ENCODE measurements around the gene FAR2. TPM values are rescaled to one million over a fixed set of nuclear protein-coding genes. Genes with fewer than 3 reads are reported as not detected.
A peak's percentile ranks its signal among the peaks of the same experiment; 100 is the strongest.

The FAR2 gene
- total RNA-seq, 1 donor from 2014 or later: 30.7 TPM

GRCh38 chr12:29204521-29204920 lies 55.4 kb downstream of the FAR2 start:
- no peak for DNase-seq

DNA sequence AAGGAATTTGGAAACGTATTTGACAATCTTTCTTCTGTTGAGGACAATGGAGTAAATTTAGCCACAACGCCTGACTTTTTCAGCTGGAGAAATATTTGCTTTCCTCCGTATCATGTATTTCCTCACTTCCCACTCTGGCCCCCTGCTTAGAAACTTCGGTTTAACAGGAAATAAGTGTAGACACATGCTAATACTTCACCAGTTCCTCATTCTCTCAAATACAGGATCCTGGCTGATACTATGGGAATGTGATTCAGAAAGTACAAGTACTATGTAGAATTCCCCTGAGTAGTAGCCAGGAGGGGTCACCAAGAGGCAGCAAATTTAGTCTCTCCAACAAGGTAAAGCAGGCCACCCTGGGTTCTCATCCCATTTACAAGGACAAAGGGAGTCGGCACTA lies 58.0 kb downstream of the FAR2 start:
- no peak for DNase-seq

DNA sequence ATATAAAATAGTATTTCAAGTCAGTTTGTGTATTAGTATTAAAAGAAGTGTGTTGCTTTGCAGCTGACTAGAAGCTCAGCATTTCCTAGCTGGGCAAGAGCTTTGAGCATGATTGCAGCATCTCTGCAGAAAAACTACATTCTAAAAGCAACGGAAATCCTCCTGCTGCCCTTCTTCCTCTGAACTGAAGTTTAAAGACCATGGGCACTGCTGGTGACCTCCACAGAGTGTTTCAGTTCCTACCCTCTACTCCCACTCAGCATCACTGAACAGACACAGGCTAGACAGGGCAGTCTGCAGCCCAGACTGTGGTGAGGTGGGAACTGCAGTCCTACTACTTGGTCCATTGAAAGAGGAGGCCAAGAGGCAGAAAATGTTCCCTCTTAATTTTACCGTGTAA lies 59.0 kb downstream of the FAR2 start:
- DNase-seq: no peak

- DNase-seq: no peak
These were observed 60.0 kb downstream of the FAR2 start for GRCh38 chr12:29208936-29209701.

DNA sequence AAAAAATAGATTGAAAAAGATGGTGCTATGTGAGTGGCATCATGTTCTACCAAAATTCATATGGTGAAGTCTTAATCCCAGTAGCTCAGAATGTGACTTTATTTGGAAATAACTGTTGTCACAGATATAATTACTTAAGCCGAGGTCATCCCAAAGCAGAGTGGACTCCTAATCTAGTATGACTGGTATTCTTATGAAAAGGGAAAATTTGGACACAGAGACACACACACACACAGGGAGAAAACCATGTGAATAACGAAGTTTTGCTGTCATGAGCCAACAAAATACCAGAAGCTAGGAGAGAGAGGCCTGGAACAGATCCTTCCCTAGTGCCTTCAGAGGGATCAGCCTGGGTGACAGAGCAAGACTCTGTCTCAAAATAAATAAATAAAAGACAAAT lies 62.6 kb downstream of the FAR2 start:
- no peak for DNase-seq

DNA sequence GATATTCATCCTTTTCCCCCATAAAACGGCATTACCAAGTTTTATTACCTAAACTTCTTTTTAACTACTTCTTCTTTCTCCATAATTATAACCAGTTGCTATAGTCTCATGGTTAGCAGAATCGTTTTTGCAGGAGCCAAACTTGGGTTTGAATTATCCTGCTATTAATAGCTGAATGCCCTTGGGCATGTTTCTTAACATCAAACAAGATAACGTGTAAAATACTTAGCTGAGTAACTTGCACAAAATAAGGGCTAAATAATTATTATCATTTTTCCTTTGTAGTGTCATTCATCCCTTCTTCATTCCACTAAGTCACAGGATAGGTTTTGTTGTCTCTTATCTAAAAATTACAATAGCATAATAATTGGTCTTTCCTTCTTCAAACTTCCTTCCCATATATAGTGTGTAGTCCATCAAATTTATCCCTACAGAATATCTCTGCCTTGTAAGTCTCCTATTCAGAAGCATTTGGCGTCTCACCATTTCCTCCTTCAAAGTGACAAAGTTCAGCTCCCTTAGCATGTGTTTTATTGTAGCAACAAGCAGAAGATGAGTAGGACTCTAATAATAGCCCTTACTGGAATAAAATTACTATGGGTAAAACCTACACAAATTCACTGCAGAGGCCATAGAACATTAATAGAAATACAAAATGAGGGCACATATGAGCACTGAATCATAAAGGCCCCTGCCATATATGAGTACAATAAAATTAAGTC lies 63.8 kb downstream of the FAR2 start:
- no peak for DNase-seq

- DNase-seq: no peak
These were observed 67.2 kb downstream of the FAR2 start for GRCh38 chr12:29216266-29216665.

GRCh38 chr12:29216797-29217575 lies 67.9 kb downstream of the FAR2 start:
- DNase-seq: peak; percentile 24

DNA sequence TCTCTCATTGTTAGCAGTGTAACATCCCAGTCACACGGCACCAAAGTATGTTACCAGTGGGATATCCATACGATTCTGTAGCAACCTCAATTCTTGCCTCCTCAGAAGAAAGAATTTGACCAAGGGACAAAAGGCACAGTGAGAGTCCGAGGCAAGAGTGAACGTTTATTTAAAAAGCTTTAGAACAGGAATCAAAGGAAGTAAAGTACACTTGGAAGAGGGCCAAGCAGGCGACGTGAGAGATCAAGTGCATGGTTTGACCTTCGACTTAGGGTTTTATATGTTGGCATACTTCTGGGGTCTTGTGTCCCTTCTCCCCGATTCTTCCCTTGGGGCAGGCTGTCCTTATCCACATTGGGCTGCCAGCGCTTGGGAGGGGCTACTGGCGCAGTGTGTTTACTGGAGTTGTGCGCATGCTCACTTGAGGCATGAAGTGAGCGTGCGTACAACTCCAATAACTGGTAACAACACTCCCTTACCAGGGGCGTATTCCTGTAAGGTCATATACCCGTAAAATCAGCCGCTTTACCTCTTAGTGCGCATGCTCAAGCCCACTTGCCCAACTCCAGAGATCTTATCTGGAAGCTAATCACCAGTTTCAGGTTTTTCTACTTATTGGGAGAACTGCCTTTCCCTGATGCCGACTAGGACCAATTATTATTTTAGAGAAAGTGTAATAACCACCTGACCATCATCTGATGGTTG lies 71.7 kb downstream of the FAR2 start:
- no peak for DNase-seq

GRCh38 chr12:29222200-29222599 lies 73.1 kb downstream of the FAR2 start:
- no peak for DNase-seq

DNA sequence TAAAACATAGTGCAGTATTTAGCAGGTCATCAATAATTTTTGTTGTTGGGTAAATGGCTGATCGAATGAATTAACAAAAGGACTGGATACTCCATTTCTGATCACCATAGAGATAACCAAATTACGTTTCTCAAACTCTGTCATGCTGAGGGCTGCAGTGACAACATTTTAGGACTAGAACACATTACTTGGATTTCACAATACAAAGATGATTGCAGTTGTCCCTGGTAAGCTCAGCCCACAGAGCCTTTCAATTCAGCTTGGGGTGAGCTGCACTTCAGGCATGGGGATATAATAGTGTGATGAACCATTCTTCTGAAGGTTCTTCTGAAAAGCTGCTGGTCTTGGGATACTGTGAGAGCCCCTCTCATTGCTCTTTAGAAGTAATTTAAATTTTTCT lies 74.3 kb downstream of the FAR2 start:
- DNase-seq: no peak

DNA sequence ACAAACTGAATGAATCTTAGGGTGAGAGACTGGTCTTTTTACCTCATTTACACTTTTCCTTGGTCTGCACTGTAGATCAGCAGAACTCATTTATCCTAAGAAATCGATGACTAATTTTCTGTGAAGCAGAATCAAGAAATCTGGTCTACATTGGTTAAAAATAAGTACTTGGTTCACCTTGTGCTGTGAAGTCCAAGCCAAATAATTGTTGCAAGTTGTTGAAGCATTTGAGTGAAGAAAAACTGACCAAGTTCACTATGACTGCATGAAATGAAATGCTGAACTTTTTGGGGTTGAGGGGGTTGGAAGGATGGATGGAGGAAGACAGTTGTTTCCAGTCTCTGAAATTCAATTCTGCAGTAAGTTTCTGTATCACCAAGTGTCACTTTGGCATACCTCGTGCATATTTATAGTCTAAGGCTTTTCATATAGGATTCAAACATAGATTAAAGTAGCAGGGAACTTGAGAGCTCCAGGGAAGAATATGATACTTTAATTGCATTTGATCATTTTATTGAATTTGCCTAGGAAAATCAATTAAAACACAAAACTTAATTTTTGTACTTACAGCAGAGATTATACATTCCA lies 75.0 kb downstream of the FAR2 start:
- DNase-seq: no peak

DNA sequence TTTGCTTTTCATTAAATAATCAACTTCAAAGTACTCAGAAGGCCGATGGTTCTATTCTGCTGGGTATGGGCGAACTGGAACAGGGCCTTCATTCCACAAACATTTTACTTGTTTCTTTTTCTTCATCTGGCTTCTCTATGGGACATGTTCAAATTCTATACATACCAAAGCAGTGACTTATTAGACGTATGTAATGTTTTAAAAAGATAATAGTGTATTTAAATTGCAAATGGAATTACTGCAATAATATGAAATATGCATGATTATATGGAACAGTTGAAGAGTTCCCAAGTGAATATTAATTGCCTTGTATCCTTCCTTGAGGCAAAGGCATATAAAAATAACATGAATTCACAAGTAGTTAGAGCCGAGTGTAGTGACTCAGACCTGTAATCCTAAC lies 75.5 kb downstream of the FAR2 start:
- DNase-seq: no peak

- DNase-seq: no peak
These were observed 76.8 kb downstream of the FAR2 start for GRCh38 chr12:29225834-29226233.

- DNase-seq: no peak
These were observed 77.5 kb downstream of the FAR2 start for GRCh38 chr12:29226616-29227015.

GRCh38 chr12:29228474-29229157 lies 79.5 kb downstream of the FAR2 start:
- no peak for DNase-seq

DNA sequence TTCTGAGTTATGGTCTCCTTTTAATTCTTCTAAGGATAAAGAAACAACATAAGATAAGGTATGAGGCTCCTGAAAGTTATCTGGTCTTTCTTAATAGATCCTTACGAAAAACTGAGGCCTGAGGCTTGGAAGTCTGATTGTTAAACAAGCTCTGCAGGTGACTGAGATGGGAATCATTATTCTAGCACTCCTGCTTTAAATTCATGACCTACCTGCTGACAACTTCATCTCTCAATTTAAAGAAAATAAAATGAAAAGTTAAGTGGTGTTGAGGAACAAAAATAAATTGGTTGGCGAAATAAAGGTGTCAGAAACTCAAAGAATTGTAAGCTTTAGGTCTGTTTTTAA lies 80.1 kb downstream of the FAR2 start:
- no peak for DNase-seq

GRCh38 chr12:29229937-29230336 lies 80.9 kb downstream of the FAR2 start:
- DNase-seq: no peak

GRCh38 chr12:29230800-29231560 lies 81.9 kb downstream of the FAR2 start:
- DNase-seq: no peak

DNA sequence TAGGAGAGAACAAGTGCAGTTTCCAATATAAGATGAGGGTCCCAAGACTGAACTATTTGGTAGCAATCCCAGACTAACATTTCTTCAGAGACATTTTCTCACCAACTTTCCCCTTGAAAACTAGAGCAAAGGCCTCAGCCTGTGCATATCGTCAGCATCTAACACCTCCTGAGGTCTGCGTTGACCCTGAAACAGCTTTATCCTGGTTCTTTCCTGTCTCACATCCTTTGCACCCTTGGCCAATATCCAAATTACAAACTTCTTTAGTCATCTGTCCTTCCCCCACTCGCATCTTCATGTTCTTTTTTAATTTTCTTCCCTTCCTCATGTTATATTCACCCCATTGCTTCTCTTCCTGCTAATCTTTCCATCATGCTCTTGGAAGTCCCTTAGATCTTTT lies 83.0 kb downstream of the FAR2 start:
- DNase-seq: no peak

- no peak for DNase-seq
These were observed 85.5 kb downstream of the FAR2 start for GRCh38 chr12:29234552-29234951.
